Measurements from ENCODE around the gene ARRB1. TPM values are rescaled to one million over a fixed set of nuclear protein-coding genes. Genes with fewer than 3 reads are reported as not detected.
"Not testable (repeated sequence)": the region's sequence is repeated elsewhere in the genome, so short reads cannot be mapped to it uniquely, and the experiment has no call there.

The ARRB1 gene
- total RNA-seq, 1 experiment from 2014 or later = 34.9 TPM

- no peak for DNase-seq (ENCODE audit: low read depth)
- in situ Hi-C loops (cut with HindIII; ENCODE audit: low pct_unique_long_range_greater_than_20kb, low sequenced_read_pairs) = no loop called here
Observed at GRCh38 chr11:75286826-75287465, 64.5 kb downstream of the ARRB1 start.

- DNase-seq (ENCODE audit: low read depth) = no peak
- in situ Hi-C loops (cut with HindIII; ENCODE audit: low pct_unique_long_range_greater_than_20kb, low sequenced_read_pairs) = no loop called here
Observed at GRCh38 chr11:75285776-75286360, 65.6 kb downstream of the ARRB1 start.

GRCh38 chr11:75283391-75283931 is 68.0 kb downstream of the ARRB1 start:
- in situ Hi-C loops (cut with HindIII; ENCODE audit: low pct_unique_long_range_greater_than_20kb, low sequenced_read_pairs) = no loop called here
- DNase-seq (ENCODE audit: low read depth) = no peak

- in situ Hi-C loops (cut with HindIII; ENCODE audit: low pct_unique_long_range_greater_than_20kb, low sequenced_read_pairs) = no loop called here
Observed at GRCh38 chr11:75281469-75282095, 69.9 kb downstream of the ARRB1 start.

GRCh38 chr11:75280770-75281468 is 70.5 kb downstream of the ARRB1 start:
- in situ Hi-C loops (cut with HindIII; ENCODE audit: low pct_unique_long_range_greater_than_20kb, low sequenced_read_pairs) = no loop called here
- no peak for DNase-seq (ENCODE audit: low read depth)

More at GRCh38 chr11:75281469-75282095, 69.9 kb downstream of the ARRB1 start:
- DNase-seq (ENCODE audit: low read depth) = no peak

- in situ Hi-C loops (cut with HindIII; ENCODE audit: low pct_unique_long_range_greater_than_20kb, low sequenced_read_pairs) = no loop called here
- peak; percentile 55 for DNase-seq (ENCODE audit: low read depth)
Observed at GRCh38 chr11:75280227-75280701, 71.2 kb downstream of the ARRB1 start.

GRCh38 chr11:75279273-75279672 is 72.2 kb downstream of the ARRB1 start:
- in situ Hi-C loops (cut with HindIII; ENCODE audit: low pct_unique_long_range_greater_than_20kb, low sequenced_read_pairs) = no loop called here
- no peak for DNase-seq (ENCODE audit: low read depth)

GRCh38 chr11:75277991-75278790 is 73.3 kb downstream of the ARRB1 start:
- in situ Hi-C loops (cut with HindIII; ENCODE audit: low pct_unique_long_range_greater_than_20kb, low sequenced_read_pairs) = no loop called here
- no peak for DNase-seq (ENCODE audit: low read depth)

- in situ Hi-C loops (cut with HindIII; ENCODE audit: low pct_unique_long_range_greater_than_20kb, low sequenced_read_pairs) = no loop called here
- DNase-seq (ENCODE audit: low read depth) = no peak
Observed at GRCh38 chr11:75277211-75277805, 74.2 kb downstream of the ARRB1 start.

GRCh38 chr11:75276686-75277085 is 74.8 kb downstream of the ARRB1 start:
- no peak for DNase-seq (ENCODE audit: low read depth)
- in situ Hi-C loops (cut with HindIII; ENCODE audit: low pct_unique_long_range_greater_than_20kb, low sequenced_read_pairs) = no loop called here

GRCh38 chr11:75276186-75276585 is 75.3 kb downstream of the ARRB1 start:
- in situ Hi-C loops (cut with HindIII; ENCODE audit: low pct_unique_long_range_greater_than_20kb, low sequenced_read_pairs) = no loop called here
- DNase-seq (ENCODE audit: low read depth) = no peak

GRCh38 chr11:75275581-75275980 is 75.9 kb downstream of the ARRB1 start:
- no peak for DNase-seq (ENCODE audit: low read depth)
- in situ Hi-C loops (cut with HindIII; ENCODE audit: low pct_unique_long_range_greater_than_20kb, low sequenced_read_pairs) = no loop called here

GRCh38 chr11:75274716-75275115 is 76.7 kb downstream of the ARRB1 start:
- DNase-seq (ENCODE audit: low read depth); in situ Hi-C loops (cut with HindIII; ENCODE audit: low pct_unique_long_range_greater_than_20kb, low sequenced_read_pairs): not testable (repeated sequence)

- DNase-seq (ENCODE audit: low read depth) = no peak
- in situ Hi-C loops (cut with HindIII; ENCODE audit: low pct_unique_long_range_greater_than_20kb, low sequenced_read_pairs) = no loop called here
Observed at GRCh38 chr11:75273411-75274391, 77.8 kb downstream of the ARRB1 start.

GRCh38 chr11:75272821-75273301 is 78.6 kb downstream of the ARRB1 start:
- in situ Hi-C loops (cut with HindIII; ENCODE audit: low pct_unique_long_range_greater_than_20kb, low sequenced_read_pairs) = no loop called here

GRCh38 chr11:75272391-75272790 is 79.1 kb downstream of the ARRB1 start:
- no peak for DNase-seq (ENCODE audit: low read depth)
- in situ Hi-C loops (cut with HindIII; ENCODE audit: low pct_unique_long_range_greater_than_20kb, low sequenced_read_pairs) = no loop called here

More at GRCh38 chr11:75272821-75273301, 78.6 kb downstream of the ARRB1 start:
- DNase-seq (ENCODE audit: low read depth) = no peak

Measured in Caki2 (cell line).